Ovary (tissue), 3 donors: ENCODE measurements around the gene P4HA2.

Experiments
- CTCF ChIP-seq, 3 donors: fragments of 450-650 bp in 2 of 3; fragments of 200-600 bp in 1 of 3; IDR thresholded peaks; one replicate each; pipeline versions ENCODE4 v1.5.1 to v1.8.0; 2016 to 2022; ENCODE audit warnings: antibody characterized with exemption in 3 of 3, mild to moderate bottlenecking in 1 of 3
- EP300 ChIP-seq: sonication (generic); formaldehyde crosslinking; IDR thresholded peaks from one replicate; pipeline ENCODE4 v1.6.1; 2017; ENCODE audit warnings: antibody characterized with exemption
- donor health status: DM: no; HTN: no; CAD: no.

GRCh38 chr5:132229236-132229635, 1.6 kb upstream of the P4HA2 start:
- TF ChIP-seq EP300 = no peak
- no peak for TF ChIP-seq CTCF (IDR thresholded peaks at IDR 0.05)
